HK-2 (cell line): ENCODE data around the gene PRR23E.

Experiments
- DNase-seq: peaks from one replicate; pipeline ENCODE4 v3.0.0-alpha.2; 2018; ENCODE audit not compliant: unreplicated experiment

The PRR23E gene

DNA sequence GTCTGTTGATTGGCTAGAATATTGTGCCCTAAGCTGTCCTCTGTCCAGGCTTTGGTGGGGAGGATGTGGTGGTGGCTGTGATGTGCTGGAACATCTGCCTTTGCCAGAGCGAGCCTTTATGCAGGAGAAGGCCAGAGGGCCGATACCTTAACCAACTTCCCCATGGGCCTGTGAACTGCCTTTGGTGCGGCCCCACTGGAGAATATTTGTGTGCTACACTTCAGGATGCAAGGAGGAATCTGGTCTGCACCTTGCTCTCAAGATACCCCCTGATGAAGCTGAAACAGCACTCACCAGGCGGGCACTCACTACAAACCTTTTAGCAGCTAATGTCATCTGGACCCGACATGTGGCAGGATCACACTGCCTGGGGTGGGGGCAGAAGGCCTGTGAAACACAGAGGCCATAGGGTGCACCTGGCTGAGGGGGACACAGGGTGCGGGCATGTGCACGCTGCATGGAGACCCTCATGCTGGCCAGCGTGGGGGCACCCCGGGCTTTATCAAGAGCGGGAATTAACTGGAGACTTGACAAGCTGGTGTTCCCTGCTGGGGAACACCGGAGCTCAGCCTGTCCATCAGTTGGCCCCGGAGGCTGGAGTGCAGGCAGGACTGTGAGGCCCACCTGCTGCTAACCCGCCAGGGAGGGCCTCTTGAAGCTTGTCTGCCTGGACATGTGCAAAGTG, 16.4 kb downstream of the PRR23E start:
- no peak for DNase-seq

DNA sequence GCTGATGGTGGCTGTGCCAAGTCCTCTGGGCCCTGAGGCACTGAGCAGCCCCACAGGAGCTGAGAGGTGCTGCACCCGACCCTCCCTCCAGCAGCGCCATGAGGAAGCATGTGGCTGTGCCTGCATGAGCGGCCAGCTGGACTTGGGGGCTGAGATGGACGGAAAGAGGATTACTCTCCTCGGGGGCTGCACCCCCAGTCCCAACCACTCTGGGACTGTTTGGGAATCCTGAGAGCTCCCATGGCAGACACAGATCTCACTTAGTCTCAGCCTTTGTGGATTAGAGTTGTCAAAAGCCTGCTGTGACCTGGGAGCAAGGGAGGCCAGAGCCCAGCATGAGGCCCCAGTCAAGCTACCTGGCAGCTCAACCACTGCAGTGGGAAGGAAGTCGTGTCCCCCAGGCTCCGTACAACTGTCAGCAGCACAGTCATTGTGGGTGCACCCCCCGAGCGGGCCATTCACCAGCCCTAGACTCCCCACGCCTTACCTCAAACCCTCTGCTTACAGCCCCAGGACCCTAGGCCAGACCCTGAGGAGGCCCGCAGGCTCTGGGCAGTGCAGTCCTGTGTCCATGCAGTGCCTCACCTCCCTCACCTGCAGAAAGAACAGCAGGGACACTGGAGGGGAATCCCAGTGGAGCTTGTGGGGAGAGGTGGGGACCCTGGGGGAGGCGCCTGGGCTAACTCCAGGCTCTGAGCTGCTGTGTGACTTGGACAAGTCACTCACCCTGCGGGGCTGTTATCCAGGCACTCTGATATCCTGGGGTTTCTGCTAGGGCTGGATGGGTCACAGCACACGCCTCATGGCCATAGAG, 17.1 kb downstream of the PRR23E start:
- DNase-seq, result no peak

GRCh38 chr3:127210654-127210943, 17.7 kb downstream of the PRR23E start:
- DNase-seq, result no peak

- no peak for DNase-seq
Observed at GRCh38 chr3:127211118-127212060, 18.5 kb downstream of the PRR23E start.

DNA sequence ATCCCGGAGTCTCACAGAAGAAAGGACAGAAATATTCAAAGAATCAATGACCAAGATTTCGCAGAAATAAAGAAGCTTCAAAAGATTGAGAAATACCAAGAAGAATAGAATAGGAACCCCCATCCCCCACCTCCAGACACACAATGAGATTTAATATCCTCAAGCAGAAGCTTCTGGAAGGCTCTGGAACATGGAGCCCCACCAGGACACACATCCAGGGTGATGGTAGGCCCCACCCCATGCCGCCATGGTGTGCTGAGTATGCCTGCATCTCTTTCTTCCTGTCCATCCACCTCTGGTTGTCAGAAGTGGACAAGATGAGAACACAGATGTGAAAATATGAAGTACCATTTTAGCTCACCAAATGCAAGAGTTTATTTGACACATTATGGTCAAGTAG, 19.3 kb downstream of the PRR23E start:
- DNase-seq, result no peak

DNA sequence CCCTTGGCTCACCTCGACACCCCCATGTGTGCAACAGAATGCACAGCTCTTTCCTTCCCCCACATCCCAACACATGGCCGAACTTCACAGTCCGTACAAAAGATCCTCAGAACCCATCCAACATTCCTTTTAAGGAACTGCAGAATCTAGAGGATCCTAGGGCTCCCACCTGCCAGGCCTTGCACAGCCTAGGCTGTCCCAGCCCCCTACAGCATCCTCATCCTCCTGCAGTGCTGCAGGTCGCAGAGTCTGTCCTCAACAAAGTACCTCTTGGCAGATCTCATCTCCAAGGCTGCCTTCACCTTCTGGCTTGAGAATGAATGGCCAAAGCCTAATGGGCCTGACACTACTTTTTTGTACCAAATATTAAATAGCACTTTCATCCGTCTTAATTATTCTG, 19.8 kb downstream of the PRR23E start:
- no peak for DNase-seq

- DNase-seq, result no peak
Observed at GRCh38 chr3:127213381-127213918, 20.5 kb downstream of the PRR23E start.

DNA sequence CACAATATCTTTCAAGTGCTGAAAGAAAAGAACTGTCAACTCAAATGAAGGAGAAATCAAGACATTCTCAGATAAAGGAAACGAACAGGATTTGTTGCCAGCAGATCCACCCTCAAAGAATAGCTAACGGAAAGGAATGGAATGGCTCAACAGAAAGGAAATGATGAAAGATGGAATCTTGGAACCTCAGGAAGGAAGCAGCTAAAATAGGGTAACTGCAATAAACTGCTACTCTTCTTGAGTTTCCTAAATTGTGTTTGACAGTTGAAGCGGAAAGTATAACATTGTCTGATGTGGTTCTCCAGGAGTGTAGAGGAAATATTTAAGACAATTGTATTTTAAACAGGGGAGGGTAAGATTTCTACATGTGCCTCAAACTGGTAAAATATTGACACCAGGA, 22.0 kb downstream of the PRR23E start:
- no peak for DNase-seq

- DNase-seq, result no peak
Observed at GRCh38 chr3:127215714-127216414, 22.9 kb downstream of the PRR23E start.

DNA sequence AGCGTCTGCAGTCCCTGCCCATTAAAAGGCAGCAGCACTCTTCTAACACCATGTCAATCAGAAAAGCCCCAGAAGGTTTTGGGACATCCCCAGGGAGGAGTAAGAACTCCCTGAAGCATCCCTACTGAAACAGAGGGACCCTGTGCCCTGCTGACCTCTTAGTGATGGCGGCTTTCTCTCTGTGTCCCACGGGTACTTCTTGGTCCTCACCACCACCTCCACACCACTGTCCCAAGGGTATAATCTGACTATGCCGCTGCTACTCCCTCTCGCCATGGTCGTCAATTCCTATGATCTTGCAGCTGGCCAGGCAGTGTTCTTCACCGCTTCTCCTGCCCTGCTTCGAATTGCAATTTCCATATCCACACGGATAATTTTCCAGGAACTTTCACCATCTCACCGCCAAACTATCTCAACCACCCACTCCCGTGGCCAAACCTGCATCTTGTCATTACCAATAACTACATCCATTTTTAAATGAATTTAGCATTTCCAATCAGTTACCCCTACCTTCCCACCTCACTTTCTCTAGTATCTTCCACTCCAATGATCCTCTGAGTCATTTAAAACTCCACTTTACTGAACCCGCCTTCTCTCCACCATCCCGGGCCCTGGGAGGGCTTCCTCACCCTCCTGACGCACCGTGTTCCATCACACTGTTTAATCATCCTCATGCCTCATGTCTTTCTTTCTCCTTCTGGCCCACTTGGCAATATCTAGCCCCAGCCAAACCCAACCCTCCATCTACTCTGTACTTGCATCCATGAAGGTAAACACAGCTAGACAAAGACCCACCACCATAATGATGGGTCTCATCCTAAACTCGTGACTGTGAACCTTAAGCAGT, 23.7 kb downstream of the PRR23E start:
- no peak for DNase-seq

- no peak for DNase-seq
Observed at GRCh38 chr3:127217596-127218453, 24.9 kb downstream of the PRR23E start.

GRCh38 chr3:127218454-127218922, 25.6 kb downstream of the PRR23E start:
- no peak for DNase-seq

- no peak for DNase-seq
Observed at GRCh38 chr3:127220497-127220896, 27.6 kb downstream of the PRR23E start.

GRCh38 chr3:127221037-127221436, 28.1 kb downstream of the PRR23E start:
- DNase-seq, result no peak

GRCh38 chr3:127221446-127222035, 28.6 kb downstream of the PRR23E start:
- no peak for DNase-seq

DNA sequence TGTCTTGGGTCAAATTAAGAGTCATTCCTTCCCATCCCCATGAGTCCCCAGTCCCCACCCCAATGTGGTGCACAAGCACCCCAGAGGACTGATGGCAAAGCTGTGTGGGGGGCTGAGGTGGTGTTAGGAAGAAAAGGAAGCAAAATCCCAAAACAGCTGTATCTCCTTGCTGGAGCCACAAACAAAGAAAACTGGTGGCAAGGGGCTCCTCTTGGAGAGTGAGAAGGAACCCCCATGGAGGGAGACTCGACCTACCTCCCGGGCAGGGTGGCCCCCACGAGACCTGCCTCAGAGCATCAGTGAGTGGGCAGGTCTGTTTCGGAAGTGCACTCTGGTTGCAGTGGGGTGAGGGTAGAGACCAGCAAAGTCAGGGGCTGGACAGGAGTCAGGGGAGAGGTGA, 29.2 kb downstream of the PRR23E start:
- DNase-seq, result no peak

DNA sequence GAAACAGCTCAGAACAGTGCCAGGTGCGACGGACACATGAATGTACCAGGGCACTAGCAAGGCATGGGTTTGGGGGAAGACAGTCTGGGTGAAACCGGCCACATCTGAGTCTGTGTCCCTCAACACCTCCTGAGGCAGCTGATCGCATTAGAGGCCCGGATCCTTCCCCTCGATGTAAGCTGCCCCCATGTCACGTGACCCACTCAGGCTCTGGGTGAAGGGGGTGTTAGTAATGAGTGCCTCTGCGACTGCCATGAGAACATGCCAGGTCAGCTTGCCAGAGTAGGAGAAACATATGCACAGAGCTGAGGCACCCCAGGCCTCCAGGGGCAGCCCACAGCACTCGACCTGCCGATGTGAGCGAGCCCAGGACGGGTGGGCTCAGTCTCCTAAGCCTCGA, 29.7 kb downstream of the PRR23E start:
- DNase-seq, result no peak

- no peak for DNase-seq
Observed at GRCh38 chr3:127224118-127224517, 31.2 kb downstream of the PRR23E start.

DNA sequence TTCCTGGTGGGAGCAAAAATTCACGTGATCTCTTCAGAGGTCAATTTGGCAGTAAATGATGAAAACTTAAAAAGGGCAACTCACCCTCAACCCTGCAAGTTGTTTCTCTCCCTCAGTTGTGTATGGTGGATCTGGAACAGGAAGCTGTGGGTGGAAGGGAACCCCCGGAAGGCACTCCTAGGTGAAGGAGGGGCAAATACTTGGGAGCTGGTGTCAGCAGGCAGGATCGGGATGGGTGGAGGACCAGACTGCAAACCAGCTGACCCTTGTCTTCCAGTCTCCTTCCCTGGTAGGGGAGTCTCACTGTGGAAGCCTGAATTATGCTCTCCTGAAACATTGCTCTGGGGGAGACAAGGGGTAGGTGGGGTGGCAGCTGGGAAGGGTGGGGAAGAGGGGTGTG, 33.5 kb downstream of the PRR23E start:
- no peak for DNase-seq
